Calu3 (cell line): Measurements from ENCODE around the gene FHIT. TPM values are rescaled to one million over a fixed set of nuclear protein-coding genes. Genes with fewer than 3 reads are reported as not detected.

Experiments
- BruUV-seq: library from RNA; stranded (reverse); fragments of 400-500 nt; replicated peaks from 2 replicates; lab custom pipeline; 2021; lab: Mats Ljungman, UMichigan
- CTCF ChIA-PET: fragments of 300-600 bp; sonication (Branson Sonifier 250); formaldehyde crosslinking; loops from one replicate; lab custom pipeline; 2022; ENCODE audit warnings: antibody characterized with exemption; lab: Charles Lee
- DNase-seq: peaks from one replicate; pipeline ENCODE4 v3.0.0; 2022
- H3K27ac Mint-ChIP-seq: one replicate; pipeline ENCODE4 v1.8.0; 2022; ENCODE audit warnings: mixed read lengths; ENCODE audit not compliant: unreplicated experiment
- H3K27me3 Mint-ChIP-seq: one replicate; pipeline ENCODE4 v1.8.0; 2022; ENCODE audit warnings: mixed read lengths; ENCODE audit not compliant: unreplicated experiment
- H3K36me3 Mint-ChIP-seq: one replicate; pipeline ENCODE4 v1.8.0; 2022; ENCODE audit warnings: mild to moderate bottlenecking, moderate library complexity, mixed read lengths; ENCODE audit not compliant: insufficient read depth, unreplicated experiment
- H3K4me1 Mint-ChIP-seq: one replicate; pipeline ENCODE4 v1.8.0; 2022; ENCODE audit warnings: mild to moderate bottlenecking, low read depth, mixed read lengths; ENCODE audit not compliant: unreplicated experiment
- H3K4me3 Mint-ChIP-seq: one replicate; pipeline ENCODE4 v1.8.0; 2022; ENCODE audit warnings: mild to moderate bottlenecking, low read depth, moderate library complexity, mixed read lengths; ENCODE audit not compliant: unreplicated experiment
- H3K9me3 Mint-ChIP-seq: one replicate; pipeline ENCODE4 v1.8.0; 2022; ENCODE audit warnings: low read depth, mixed read lengths; ENCODE audit not compliant: unreplicated experiment
- intact Hi-C: fragments of 100-400 bp; cut with micrococcal nuclease; formaldehyde crosslinking; loops from one replicate; pipeline ENCODE4 v1.10.0; 2022; ENCODE audit not compliant: unreplicated experiment
- total RNA-seq: library from RNA; stranded (reverse); gene quantifications from 2 replicates; pipeline ENCODE4 v1.2.3, GENCODE V29; 2022
- TF ChIP-seq, protein P1 (sequence below): fragments of 200-600 bp; IDR thresholded peaks from one replicate; pipeline ENCODE4 v1.8.0; 2022; ENCODE audit warnings: antibody characterized with exemption; ENCODE audit not compliant: unreplicated experiment

FHIT gene
- total RNA-seq, 1 experiment from 2014 or later, result 6.2 TPM

DNA sequence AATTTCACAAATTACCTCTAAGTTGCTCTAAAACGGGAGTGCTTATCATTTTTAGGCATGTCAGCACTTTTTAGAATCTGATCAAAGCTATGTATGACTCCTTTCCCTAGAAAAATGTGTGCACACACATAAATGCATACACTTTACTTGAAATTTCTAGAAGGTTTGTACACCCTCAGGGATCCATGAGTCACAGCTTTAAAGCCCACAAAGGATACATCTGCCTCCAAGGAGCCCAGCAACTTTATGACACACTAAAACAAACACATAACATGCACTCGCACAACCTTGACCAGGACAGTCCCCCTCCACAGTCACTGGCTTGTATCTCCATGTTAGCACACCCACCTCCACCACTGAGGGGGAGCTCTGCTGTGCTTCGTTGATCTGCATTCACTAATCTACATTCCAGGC, 1479.5 kb downstream of the FHIT start:
- Mint-ChIP-seq H3K4me1 (no peaks in the 10 kb centered on the region), H3K9me3 (peaks cover 4% of the 10 kb centered on the region), H3K27me3 (no peaks in the 10 kb centered on the region), H3K36me3 (peaks cover 3% of the 10 kb centered on the region), H3K4me3 (no peak overlapping the region), H3K27ac (no peak overlapping the region)
- CTCF ChIA-PET, result no interaction called here
- no peak for DNase-seq
- BruUV-seq, result no TSS peak
- TF ChIP-seq, protein P1, sequence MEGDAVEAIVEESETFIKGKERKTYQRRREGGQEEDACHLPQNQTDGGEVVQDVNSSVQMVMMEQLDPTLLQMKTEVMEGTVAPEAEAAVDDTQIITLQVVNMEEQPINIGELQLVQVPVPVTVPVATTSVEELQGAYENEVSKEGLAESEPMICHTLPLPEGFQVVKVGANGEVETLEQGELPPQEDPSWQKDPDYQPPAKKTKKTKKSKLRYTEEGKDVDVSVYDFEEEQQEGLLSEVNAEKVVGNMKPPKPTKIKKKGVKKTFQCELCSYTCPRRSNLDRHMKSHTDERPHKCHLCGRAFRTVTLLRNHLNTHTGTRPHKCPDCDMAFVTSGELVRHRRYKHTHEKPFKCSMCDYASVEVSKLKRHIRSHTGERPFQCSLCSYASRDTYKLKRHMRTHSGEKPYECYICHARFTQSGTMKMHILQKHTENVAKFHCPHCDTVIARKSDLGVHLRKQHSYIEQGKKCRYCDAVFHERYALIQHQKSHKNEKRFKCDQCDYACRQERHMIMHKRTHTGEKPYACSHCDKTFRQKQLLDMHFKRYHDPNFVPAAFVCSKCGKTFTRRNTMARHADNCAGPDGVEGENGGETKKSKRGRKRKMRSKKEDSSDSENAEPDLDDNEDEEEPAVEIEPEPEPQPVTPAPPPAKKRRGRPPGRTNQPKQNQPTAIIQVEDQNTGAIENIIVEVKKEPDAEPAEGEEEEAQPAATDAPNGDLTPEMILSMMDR, result no peak
- intact Hi-C loops, result no loop called here

- no peak overlapping the region for H3K27ac Mint-ChIP-seq
- intact Hi-C loops, result no loop called here
- DNase-seq, result no peak
- no TSS peak for BruUV-seq
- TF ChIP-seq, protein P1, result no peak
- CTCF ChIA-PET, result no interaction called here
- H3K4me1 Mint-ChIP-seq, result no peaks in the 10 kb centered on the region
- H3K36me3 Mint-ChIP-seq, result peaks cover 3% of the 10 kb centered on the region
- no peak overlapping the region for H3K4me3 Mint-ChIP-seq
- no peaks in the 10 kb centered on the region for H3K27me3 Mint-ChIP-seq
- peaks cover 4% of the 10 kb centered on the region for H3K9me3 Mint-ChIP-seq
Observed at GRCh38 chr3:59769127-59769750, 1482.0 kb downstream of the FHIT start.

GRCh38 chr3:59766200-59766872, 1484.9 kb downstream of the FHIT start:
- CTCF ChIA-PET, result no interaction called here
- H3K4me3 Mint-ChIP-seq, result no peak overlapping the region
- no peak for DNase-seq
- TF ChIP-seq, protein P1, result no peak
- no peaks in the 10 kb centered on the region for H3K27me3 Mint-ChIP-seq
- no TSS peak for BruUV-seq
- peaks cover 3% of the 10 kb centered on the region for H3K36me3 Mint-ChIP-seq
- no peak overlapping the region for H3K27ac Mint-ChIP-seq
- no peaks in the 10 kb centered on the region for H3K4me1 Mint-ChIP-seq
- peaks cover 4% of the 10 kb centered on the region for H3K9me3 Mint-ChIP-seq
- intact Hi-C loops, result no loop called here

DNA sequence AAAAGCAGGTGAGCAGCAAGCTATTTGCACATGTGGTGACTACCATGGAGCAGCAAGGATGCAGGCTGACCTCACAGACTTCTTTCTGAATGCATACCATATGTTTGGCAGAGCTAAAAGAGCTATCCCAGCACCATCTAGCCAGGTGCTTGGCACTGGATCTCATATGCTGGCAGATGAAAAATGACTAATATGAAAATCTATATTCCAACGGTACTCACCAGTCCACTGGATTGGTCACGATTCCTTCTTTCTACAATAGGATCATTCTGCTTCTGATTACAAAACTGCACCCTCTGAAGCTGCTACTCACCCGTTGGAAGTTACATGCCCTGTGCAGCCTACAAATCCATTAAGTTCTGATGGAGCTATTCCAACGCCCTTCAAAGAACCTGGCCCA, 1487.1 kb downstream of the FHIT start:
- H3K36me3 Mint-ChIP-seq, result no peaks in the 10 kb centered on the region
- H3K27ac Mint-ChIP-seq, result no peak overlapping the region
- no peak for DNase-seq
- TF ChIP-seq, protein P1, result no peak
- no TSS peak for BruUV-seq
- H3K4me3 Mint-ChIP-seq, result no peak overlapping the region
- intact Hi-C loops, result no loop called here
- H3K9me3 Mint-ChIP-seq, result peaks cover 4% of the 10 kb centered on the region
- H3K4me1 Mint-ChIP-seq, result no peaks in the 10 kb centered on the region
- no peaks in the 10 kb centered on the region for H3K27me3 Mint-ChIP-seq
- CTCF ChIA-PET, result no interaction called here
